GM12875 (cell line): ENCODE data around the gene RGS6.

Experiments
- H3K4me3 ChIP-seq: one replicate; pipeline ENCODE4 v1.5.1; 2011; ENCODE audit warnings: low read depth, low read length, control low read depth
- CTCF ChIP-seq: IDR thresholded peaks from 2 replicates; pipeline ENCODE4 v1.5.1; 2011; ENCODE audit warnings: low read depth, mild to moderate bottlenecking, control low read depth, inconsistent platforms, low read length, moderate library complexity, borderline replicate concordance; ENCODE audit not compliant: insufficient read depth

Gene RGS6

GRCh38 chr14:72545411-72546311 is 613.4 kb downstream of the RGS6 start:
- no peak for TF ChIP-seq CTCF
- no peak overlapping the region for H3K4me3 ChIP-seq

DNA sequence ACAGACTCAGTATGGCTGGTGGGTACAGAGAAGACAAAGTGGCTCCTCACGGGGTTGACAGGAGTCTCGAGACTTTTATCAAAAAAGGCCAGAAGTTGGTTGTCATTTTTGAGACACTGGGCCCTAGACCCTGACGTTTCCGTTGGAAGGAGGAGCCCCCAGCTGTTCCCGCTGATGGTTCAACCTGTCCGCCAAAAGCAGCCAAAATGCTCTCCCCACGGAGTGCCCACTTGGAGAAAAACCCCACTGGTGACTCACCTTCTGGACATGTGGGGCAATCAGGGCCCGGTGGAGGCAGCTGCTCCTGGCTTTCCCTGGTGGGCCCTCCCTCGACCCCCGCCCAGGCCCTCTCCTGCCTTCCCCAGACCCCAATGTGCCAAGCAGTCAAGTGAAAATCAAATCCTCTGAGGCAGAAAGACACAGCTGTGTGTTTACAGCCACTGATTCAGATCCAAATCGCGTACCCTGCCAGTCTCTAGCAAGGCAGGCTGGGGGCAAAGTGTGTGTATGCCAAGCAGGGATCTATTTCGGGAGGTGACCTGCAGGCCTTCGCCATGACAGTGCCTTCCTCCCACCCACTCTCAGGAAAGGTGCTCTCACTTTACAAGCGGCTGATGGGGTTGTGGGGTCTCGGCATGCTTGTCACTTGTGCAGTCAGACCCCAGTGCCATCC is 614.3 kb downstream of the RGS6 start:
- no peak overlapping the region for H3K4me3 ChIP-seq
- TF ChIP-seq CTCF: no peak

GRCh38 chr14:72547999-72548398 is 615.8 kb downstream of the RGS6 start:
- no peak for TF ChIP-seq CTCF

GRCh38 chr14:72549026-72549425 is 616.8 kb downstream of the RGS6 start:
- no peak for TF ChIP-seq CTCF
- no peak overlapping the region for H3K4me3 ChIP-seq

More at GRCh38 chr14:72547999-72548398, 615.8 kb downstream of the RGS6 start:
- no peak overlapping the region for H3K4me3 ChIP-seq

DNA sequence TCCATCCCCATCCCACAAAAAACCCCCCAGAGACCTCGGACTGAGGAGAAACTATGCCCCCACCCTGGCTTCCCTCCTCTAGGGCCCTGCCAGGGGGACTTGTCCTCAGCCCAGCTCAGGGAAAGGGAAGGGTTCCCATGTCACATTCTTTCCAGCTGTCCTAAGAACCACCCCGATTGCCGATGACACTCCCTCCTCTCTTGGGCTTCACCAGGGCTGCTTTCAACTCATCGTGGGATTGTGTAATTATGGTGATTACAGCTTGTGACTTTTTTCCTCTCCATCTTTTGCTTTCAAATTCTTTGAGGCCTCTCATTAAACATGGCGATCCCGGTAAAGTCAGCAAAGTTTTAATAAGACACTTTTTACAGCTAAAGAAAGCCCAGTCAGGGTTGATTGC is 617.6 kb downstream of the RGS6 start:
- no peak overlapping the region for H3K4me3 ChIP-seq
- TF ChIP-seq CTCF: no peak

GRCh38 chr14:72550513-72550912 is 618.3 kb downstream of the RGS6 start:
- H3K4me3 ChIP-seq: no peak overlapping the region
- no peak for TF ChIP-seq CTCF
